PC-3 (cell line): ENCODE data around the gene L1TD1.

Source experiments
- EZH2phosphoT487 ChIP-seq: fragments of 300-600 bp; sonication (generic); IDR thresholded peaks from 2 replicates; pipeline ENCODE4 v1.6.1; 2018; ENCODE audit warnings: mild to moderate bottlenecking, antibody characterized with exemption, low read length, borderline replicate concordance
- TF ChIP-seq, protein P1 (sequence below): fragments of 300-600 bp; sonication (generic); conservative IDR thresholded peaks from 2 replicates; pipeline ENCODE4 v1.5.1; 2017; ENCODE audit warnings: antibody characterized with exemption, low read depth, mild to moderate bottlenecking, low read length

DNA sequence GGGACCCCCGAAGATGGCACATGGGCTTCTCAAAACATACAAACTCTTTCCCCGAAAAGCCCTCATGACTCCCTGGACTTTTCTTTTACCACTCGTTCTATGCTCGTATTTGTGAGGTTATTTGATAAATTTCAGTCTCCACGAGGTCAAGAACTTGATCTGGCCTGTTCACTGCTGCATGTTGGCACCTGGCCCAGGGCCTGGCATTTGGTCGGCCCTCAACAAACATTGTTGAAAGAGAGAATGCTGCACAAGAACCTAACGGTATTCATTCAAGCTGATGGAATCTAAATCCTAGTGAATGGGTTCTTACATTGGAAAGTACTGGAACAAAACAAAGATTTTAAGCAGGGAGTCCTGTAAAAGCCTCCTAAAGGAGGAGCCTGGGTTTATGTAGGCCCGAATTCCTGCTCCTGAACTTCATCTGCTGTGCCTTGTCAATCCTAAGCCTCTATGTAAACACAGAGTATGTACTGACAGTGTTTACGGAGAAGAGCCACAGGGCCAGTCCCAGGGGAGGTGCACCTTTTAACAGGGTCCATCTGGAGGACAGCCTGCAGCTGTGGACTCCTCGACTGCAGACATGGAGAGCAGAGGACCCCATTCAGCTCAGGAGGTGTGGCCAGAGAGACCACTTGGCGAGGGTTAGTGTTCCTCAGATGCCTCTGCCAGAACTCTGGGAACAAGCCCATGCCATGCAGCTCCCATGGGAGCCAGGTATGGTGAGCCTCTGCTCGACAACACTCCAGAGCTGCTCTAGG, 46.9 kb downstream of the L1TD1 start:
- no peak for TF ChIP-seq EZH2phosphoT487
- TF ChIP-seq, protein P1, sequence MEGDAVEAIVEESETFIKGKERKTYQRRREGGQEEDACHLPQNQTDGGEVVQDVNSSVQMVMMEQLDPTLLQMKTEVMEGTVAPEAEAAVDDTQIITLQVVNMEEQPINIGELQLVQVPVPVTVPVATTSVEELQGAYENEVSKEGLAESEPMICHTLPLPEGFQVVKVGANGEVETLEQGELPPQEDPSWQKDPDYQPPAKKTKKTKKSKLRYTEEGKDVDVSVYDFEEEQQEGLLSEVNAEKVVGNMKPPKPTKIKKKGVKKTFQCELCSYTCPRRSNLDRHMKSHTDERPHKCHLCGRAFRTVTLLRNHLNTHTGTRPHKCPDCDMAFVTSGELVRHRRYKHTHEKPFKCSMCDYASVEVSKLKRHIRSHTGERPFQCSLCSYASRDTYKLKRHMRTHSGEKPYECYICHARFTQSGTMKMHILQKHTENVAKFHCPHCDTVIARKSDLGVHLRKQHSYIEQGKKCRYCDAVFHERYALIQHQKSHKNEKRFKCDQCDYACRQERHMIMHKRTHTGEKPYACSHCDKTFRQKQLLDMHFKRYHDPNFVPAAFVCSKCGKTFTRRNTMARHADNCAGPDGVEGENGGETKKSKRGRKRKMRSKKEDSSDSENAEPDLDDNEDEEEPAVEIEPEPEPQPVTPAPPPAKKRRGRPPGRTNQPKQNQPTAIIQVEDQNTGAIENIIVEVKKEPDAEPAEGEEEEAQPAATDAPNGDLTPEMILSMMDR, result no peak
